SK-MEL-5 (cell line): ENCODE data around the gene DCT. TPM values are rescaled to one million over a fixed set of nuclear protein-coding genes. Genes with fewer than 3 reads are reported as not detected.
"Not testable (repeated sequence)": the region's sequence is repeated elsewhere in the genome, so short reads cannot be mapped to it uniquely, and the experiment has no call there.

Experiments used
- DNase-seq: peaks from one replicate; pipeline ENCODE4 v3.0.0-alpha.2; 2016; ENCODE audit warnings: low read depth, low spot score
- in situ Hi-C: cut with HindIII; loops from 2 replicates; pipeline ENCODE4 v1.10.0; 2016; ENCODE audit warnings: low sequenced_read_pairs, high pct_unique_total_duplicates, low pct_unique_long_range_greater_than_20kb
- polyA plus RNA-seq, 2 experiments: library from polyadenylated mRNA; depleted of rRNA; stranded (reverse); fragments of >200 nt; gene quantifications; 2 replicates each; pipeline ENCODE4 v1.2.3, GENCODE V29; 2015
- total RNA-seq: library from RNA; depleted of rRNA; stranded (reverse); fragments of >200 nt; shearing (Covaris generic); gene quantifications from 2 replicates; pipeline ENCODE4 v1.2.3, GENCODE V29; 2014; rRNA removed

Gene DCT
- total RNA-seq = 1,230 and 1,300 TPM in 2 replicates
- 598 and 758 TPM in 2 replicates for polyA plus RNA-seq (2015; cell fraction: cytosol; rRNA removed)
- polyA plus RNA-seq (2015; cell fraction: nucleus; rRNA removed) = 4,228 and 4,930 TPM in 2 replicates

DNA sequence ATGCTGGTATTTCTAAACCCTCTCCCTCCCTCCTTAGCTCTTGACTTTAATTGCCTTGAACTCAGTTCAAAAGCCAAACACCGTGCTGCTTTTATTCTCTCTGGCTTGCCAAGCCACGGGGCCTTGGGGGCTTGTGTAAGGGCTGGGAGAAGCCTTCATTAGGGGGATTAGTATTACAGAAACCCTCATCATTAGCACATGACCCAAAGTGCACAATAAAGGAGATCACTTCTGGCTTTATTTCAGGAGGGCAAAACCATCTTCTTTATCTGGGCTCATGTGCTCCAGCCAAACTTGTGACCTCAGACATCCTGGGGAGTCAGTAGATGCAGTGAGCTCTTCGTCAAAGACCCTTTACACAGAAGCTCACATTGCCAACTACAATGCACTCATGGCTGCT, at the start of gene DCT:
Gene DCT (minus strand): TSS at position 67 of the 400 bp plus-strand sequence. CDS start 427 bp downstream, outside the sequence.
- peak; percentile 100 for DNase-seq
- in situ Hi-C loops = no loop called here

DNA sequence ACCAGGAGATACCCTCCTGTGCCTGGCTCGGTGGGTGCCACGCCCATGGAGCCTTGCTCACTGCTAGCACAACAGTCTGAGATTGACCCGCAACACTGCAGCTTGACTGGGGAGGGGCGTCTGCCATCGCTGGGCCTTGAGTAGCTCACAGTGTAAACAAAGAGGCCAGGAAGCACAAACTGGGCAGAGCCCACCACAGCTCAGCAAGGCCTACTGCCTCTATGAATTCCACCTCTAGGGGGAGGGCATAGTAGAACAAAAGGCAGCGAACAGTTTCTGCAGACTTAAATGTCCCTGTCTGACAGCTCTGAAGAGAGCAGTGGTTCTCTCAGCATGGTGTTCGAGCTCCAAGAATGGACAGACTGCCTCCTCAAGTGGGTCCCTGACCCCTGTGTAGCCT, 47.5 kb upstream of the DCT start:
- peak; percentile 12 for DNase-seq
- in situ Hi-C loops = not testable (repeated sequence)

DNA sequence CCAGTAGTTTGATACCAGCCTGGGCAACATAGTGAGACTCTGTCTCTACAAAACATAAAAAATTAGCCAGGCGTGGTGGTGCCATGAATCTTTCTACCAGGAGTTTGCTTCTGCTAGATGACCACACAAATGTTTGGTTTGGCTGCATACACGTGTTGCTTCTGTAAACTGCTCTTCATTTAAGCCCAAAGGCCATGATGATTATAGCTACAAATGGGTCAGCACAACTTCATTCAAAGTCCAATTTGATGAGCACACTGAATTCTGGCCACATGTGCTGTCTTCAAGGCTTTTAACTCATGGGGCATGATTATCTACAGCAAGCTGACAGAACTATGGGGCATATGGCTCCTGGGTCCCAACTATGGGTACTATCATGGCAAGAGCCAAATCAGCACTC, 46.3 kb upstream of the DCT start:
- DNase-seq = no peak
- in situ Hi-C loops = no loop called here

DNA sequence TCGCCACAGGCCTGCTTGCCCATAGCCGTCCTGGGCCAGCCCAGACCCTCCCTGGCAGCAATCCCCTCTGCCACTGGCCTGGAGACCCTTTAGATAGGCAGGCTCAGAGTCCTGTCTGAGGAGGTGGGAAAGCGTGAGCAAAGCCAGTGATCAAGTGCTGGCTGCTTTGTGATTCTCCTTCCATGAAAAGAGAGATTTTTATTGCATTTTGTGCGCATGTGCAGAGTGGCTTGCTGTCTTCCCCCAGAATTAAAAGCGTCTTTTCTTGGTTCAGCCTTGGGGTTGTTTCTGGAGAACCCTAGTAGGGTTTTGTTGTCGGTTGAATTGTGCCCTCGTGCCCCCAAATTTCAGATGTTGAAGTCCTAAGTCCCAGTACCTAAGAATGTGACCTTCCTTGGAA, 44.9 kb upstream of the DCT start:
- in situ Hi-C loops = no loop called here
- no peak for DNase-seq

DNA sequence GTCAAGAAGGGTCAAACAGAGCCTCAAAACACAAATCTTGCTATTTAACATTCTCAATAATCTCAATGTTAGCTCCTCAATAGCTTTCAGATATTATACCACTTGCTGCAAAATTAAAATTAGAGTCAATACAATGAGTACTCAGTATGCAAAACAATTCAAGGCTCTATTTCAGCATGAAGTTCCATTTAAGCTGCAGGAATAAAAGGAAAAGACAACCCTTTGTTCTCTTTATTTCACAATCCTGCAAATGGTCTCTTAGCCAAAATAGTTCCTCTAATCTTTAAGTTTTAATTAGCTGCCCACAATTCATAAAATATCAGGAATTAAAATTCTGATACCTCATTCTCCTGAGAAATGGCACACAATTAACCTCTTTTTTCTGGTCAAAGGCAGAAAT, 40.5 kb upstream of the DCT start:
- in situ Hi-C loops = no loop called here
- DNase-seq = peak; percentile 66

DNA sequence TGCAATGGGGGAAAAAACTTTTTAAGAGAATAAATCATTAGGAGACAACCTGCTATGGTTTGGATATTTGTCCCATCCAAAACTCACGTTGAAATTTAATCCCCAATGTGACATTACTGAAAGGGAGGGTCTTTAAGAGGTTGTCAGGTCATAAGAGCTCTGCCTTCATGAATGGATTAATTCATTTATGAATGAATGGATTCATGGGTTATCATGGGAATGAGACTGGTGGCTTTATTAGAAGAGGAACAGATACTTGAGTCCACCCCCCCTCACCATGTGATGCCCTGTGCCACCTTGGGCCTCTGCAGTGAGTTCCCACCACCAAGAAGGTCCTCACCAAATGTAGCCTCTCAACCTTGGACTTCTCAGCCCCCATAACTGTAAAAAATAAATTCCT, 37.0 kb upstream of the DCT start:
- peak; percentile 98 for DNase-seq
- in situ Hi-C loops = no loop called here

DNA sequence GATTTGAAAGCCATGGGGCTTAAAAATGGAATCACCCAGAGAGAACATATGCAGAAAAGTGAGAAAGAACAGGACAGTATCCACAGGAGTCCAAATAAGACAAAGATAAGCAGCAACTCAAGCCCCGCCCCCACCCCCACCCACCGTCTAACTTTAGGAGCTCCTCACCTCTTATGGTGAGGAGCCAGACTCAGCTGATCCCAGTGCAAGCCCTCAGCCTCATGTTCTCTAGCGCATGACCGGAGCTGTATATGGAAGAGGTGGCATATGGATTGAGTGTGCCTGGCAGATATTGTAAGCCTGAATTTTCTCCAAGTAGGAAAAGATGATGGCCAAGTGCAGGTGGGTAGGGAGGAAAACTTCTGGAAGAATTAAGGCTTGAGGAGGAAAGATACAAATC, 36.4 kb upstream of the DCT start:
- in situ Hi-C loops = no loop called here
- DNase-seq = peak; percentile 93

DNA sequence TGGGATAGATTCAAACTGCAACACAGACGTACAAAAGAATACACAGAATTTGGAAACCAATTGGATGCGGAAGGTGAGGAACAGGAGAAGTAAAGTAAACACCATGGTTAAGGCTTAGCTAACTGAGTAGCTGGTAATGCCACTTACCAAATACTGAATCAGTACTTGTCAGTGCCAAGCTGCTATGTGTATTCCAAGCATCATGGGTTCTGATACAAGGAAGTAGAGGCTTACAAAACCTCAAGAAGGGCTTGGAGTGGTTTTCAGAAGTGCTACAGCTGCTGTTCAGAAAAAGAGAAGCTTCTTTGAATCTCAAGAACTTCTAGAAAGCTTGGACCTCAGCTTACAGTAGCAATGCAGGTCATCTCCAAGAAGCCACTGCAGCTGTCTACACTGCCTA, 35.9 kb upstream of the DCT start:
- in situ Hi-C loops = no loop called here
- no peak for DNase-seq

DNA sequence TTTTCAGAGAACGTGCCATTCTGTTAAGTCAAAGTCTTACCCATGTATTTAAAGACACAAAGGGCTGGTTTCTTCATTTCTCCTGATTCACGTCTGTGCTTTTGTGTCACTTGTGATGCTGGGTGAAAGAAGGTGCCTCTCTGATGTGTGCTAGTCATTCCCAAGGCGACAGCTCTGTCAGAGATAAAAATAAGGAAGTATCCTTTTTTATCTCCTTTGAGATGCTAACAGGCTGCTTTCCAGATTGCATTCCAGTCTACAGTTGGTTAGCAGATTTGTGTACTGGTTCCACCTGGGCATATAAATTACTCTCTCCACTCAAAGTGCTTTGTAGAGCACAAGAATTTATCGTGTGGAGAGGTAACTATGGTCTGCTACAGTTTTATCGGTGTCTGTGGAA, 33.5 kb upstream of the DCT start:
- in situ Hi-C loops = no loop called here
- no peak for DNase-seq

DNA sequence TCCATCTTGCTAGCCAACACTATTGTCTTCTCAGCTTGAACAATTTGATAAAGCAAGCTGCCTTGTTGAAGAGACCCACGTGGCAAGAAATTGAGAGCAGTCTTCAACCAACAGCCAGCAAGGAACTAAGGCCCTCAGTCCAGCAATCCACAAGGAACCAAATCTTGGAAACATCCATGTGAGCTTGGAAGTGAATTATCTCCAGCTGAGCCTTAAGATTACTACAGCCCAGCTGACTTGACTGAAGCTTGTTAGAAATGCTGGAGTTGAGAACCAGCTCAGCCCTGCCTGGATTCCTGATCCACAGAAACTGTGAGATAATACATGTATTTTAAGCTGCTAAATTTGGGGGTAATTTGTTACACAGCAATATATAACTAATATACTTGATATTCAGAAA, 26.2 kb upstream of the DCT start:
- in situ Hi-C loops = no loop called here
- no peak for DNase-seq

DNA sequence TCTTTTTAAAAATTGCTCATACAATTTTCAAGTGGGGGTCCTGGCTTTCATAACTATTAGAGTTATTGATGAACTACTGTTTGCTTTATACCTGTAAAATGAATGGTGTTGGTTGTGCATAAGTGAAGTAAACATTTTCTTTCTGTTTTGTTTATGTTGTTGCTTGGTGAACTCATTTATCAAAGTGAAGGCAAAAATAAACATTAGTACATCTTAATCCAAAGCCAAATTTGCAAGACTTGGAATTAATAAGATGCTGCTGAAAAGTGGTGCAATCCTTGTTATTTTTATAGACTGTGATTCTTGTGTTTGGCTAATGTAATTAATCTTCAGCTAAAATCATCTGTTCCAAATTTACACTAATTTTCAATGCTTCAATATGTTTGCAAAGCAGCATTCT, 24.4 kb upstream of the DCT start:
- in situ Hi-C loops = no loop called here
- no peak for DNase-seq

DNA sequence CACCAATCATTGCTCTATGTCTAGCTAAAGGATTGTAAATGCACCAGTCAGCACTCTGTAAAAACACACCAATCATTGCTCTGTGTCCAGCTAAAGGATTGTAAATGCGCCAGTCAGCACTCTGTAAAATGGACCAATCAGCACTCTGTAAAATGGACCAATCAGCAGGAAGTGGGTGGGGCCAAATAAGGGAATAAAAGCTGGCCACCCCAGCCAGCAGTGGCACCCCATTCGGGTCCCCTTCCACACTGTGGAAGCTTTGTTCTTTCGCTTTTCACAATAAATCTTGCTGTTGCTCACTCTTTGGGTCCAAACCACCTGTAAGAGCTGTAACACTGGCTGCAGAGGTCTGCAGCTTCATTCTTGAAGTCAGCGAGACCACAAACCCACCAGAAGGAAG, 19.3 kb upstream of the DCT start:
- DNase-seq, in situ Hi-C loops: not testable (repeated sequence)

DNA sequence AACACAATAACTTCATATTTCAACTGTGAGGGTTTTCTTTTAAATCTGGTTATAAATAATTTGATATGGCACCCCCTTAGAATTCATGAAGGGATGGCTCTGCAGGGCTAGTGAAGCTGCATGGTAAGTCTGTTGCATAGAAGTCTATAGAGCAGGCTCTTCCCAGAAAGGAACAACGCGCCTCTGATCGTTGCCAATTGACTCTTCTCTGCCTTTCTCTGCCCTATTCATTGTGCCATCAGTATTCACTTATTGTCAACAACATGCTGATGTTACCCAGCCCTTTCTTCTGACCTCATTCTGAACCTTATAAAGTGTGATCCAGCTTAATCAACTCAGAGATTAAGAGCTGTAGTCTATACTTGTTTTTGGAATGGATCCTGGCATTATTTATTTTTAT, 16.3 kb upstream of the DCT start:
- no peak for DNase-seq
- in situ Hi-C loops = no loop called here

DNA sequence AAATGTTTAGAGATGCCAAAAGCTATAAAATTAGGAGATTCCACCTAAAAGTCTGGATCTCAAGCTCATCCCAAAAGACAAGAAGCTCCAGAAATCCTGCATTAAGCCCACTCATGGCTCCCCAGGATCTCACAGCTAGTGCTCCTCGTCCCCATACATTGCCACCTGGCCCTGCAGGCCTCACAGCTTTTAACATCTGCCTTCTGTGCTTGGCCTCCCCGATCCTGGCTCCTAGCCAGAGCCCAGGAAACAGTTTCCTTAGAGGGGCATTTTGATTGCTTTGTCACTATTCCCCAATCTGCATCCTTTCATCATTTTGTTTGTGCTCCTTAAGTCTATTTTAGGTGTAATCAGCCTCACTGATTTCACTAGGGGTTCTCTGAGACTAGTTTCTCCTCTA, 14.5 kb upstream of the DCT start:
- no peak for DNase-seq

DNA sequence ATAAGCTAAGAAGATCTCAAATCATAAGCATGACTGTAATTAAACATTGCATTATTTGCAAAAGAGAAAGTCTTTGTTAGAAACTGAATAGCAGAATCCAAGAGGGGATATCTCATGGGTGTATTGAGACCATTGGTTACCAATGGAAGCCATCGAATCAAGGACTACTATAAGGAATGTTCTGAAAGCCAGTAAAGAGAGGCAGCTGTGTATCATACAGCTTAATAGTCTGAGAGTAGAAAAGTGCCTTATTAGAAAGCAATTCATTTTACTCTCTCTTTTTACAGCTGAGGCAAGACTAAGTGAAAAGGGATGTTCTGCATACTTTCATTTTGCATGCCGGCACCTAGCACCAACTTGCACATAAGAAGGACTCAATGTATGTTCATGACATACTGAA, 7.6 kb upstream of the DCT start:
- in situ Hi-C loops = no loop called here

More for the DNA sequence above, 14.5 kb upstream of the DCT start:
- in situ Hi-C loops = no loop called here

DNA sequence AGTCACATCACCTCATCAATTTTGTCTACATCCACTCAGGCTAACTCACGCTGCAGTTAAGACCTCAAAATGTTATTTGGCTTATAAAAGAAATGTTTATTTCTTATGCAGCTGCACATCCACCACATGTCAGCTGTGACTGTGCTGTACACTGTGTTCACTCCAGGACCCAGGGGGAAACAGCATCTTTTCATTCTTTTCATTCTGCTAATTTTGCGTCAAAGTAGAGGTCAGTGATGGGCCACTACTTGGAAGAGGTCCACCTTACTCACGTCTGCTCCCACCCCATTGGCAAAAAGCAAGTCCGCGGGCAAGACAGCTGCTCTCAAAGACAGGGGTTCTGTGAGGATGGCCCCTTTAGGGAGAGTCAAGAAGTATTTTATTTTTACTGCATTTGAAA, 4.5 kb upstream of the DCT start:
- in situ Hi-C loops = no loop called here
- DNase-seq = no peak

More for the DNA sequence above, 7.6 kb upstream of the DCT start:
- no peak for DNase-seq

DNA sequence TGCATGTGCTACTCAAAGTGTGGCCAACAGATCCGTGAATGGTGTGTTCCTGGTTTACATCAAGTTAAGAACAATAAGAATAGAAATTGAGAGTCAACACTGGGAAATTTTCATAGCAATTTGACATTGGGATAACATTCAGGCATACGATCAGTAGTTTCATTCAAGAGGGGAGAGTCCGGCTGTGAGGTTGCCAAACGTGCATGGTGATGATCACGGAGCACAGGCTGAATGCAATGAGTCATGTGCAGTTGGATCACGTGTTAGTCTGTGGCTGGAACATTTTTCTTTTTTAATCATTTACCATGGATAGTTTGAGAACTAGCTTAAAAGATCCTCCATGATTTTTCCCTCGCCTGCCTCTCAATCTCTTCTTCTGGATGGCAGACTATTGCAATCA, 2.5 kb upstream of the DCT start:
- DNase-seq = no peak

DNA sequence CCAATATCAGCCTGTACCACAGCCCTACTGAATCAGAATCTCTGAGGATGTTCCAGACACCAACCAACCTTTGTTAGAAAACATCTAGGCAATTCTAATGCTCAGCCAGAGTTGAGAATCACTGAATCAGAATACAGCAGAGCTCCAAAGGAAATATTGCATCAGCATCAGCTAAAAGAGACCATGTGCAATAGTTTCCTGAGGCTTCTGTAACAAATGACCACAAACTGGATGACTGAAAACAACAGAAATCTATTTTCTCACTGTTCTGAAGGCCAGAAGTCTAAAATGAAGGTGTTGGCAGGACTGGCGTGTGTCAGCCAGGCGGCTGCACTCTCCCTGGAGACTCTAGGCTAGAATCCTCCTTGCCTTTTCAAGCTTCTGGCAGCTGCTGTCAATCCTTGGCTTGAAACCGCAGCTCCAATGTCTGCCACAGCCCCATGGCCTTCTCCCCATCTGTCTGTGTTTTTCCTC, 1.2 kb upstream of the DCT start:
- in situ Hi-C loops = no loop called here
- DNase-seq = peak; percentile 45

More for the DNA sequence above, 2.5 kb upstream of the DCT start:
- in situ Hi-C loops = no loop called here

DNA sequence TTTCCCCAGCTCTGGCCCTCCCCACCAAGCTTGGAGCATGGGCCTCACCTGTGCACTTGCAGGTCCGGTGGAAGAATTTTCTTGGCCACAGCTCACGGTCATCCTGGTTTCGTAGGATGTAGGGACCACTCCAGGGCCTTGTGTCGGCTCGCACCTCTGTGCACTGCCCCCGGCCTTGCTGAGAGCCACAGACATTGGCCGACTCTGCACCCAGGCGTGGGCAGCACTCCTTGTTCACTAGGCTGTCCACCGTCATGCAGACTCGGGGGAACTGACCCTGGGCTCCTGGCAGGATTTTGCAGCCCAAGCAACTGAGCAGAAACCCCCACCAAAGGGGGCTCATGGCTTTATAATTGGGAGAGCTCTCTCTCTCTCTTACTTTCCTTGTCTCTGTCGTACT, 569 bp downstream of the DCT start:
- in situ Hi-C loops = no loop called here
- peak; percentile 63 for DNase-seq

DNA sequence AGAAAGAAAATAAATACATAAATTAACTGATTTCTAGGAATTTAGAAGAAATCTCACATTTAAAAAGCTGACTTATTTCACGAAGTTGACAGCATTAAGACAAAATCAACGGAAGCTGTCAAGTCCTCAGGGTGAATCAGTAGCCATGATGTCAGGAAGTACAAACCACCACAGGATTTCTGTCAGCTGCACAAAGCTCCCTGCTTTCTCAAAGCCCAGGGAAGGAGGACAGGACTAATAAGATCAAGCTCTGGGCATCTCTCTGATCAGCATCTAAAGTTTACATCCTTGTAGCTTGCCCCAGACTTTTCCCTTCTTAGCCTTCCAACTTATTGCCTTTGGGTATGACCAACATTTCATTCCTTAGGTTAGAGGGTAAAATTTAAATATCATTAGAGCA, 9.4 kb downstream of the DCT start:
- in situ Hi-C loops = loop anchor here (25.0 kb wide), 1 partner anchor 117 kb away; the partner anchor contains the start of gene TGDS
- DNase-seq = no peak
